ENCODE data around the gene RIBC2.
"Not testable (repeated sequence)": the region's sequence is repeated elsewhere in the genome, so short reads cannot be mapped to it uniquely, and the experiment has no call there.

Gene RIBC2, protein sequence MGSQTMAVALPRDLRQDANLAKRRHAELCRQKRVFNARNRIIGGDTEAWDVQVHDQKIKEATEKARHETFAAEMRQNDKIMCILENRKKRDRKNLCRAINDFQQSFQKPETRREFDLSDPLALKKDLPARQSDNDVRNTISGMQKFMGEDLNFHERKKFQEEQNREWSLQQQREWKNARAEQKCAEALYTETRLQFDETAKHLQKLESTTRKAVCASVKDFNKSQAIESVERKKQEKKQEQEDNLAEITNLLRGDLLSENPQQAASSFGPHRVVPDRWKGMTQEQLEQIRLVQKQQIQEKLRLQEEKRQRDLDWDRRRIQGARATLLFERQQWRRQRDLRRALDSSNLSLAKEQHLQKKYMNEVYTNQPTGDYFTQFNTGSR

GRCh38 chr22:45413368-45414211, at the start of gene RIBC2, which contains the start of gene SMC1B:
Gene RIBC2, plus strand, starts transcription at chr22:45413693. Its CDS starts 194 bp downstream, at chr22:45413887.
Gene SMC1B, minus strand, starts transcription at chr22:45413599. Its CDS starts 32 bp downstream, at chr22:45413567.
- DNase-seq: no peak

DNA sequence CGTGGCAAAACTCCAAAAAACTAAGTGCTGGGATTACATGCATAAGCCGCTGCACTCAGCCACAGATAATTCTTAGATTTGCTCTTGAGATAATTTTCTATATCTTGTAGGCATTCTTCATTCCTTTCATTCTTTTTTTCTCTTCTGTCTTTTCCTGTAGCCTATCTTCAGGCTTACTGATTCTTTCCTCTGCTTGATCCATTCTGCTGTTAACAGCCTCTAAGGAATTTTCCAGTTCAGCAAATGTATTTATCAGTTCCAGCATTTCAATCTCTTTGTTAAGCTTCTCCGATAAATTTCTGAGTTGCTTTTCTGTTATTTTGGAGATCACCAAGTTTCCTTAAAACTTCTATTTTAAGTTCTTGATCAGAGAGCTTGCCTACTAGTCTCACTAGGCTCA, 46.8 kb upstream of the RIBC2 start:
- DNase-seq: no peak

DNA sequence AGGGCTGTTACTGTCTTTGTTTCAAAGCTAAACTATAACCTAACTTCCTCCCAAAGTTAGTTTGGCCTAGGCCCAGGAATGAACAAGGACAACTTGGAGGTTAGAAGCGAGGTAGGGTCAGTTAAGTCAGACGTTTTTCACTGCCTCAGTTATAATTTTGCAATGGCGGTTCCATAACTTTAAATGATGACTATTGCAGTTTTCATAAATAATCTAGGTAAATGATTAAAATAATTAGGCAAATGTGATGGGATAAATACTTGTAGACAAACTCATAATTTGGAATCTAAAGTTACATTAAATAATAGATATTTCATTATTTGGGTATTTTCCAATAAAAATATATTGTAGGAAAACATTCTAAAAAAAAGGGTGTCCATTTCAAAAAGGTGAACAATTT, 39.9 kb upstream of the RIBC2 start:
- not testable (repeated sequence) for DNase-seq

DNA sequence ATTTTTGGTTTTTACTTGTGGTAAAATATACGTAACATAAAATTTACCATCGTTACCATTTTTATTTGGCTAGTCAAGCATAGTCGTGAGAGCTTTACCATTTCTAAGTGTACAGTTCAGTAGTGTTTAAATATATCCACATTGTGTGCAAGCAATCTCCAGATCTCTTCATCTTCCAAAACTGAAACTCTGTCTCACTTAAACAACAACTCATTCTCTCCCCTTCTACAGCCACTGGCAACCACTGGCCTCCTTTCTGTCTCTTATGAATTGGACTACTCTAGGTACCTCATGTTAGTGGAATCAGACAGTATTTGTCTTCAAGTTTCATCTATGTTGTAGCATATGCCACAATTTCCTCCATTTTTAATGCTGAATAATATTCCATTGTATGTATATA, 37.5 kb upstream of the RIBC2 start:
- DNase-seq: no peak

GRCh38 chr22:45376703-45377102, 36.8 kb upstream of the RIBC2 start:
- no peak for DNase-seq

- DNase-seq: no peak
Observed at GRCh38 chr22:45381348-45381747, 32.1 kb upstream of the RIBC2 start.

GRCh38 chr22:45389546-45389945, 23.9 kb upstream of the RIBC2 start:
- no peak for DNase-seq

DNA sequence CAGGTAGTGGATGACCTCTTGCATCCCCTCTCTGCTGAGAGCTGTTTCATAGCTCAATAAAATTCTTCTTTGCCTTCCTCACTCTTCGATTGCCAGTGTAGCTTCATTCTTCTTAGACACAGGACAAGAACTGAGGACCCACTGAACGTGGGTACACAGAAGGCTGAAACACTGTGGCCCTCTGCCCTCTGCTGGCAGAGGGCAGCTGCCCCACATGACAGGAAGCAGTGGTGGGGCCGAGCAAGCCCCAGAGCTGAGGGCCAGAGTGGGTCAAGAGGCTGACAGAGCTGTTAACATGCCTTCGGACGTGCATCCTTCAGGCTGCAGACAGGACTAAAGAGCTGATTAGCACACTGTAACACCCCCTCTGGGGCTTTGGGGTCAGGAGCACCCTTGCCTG, 15.7 kb upstream of the RIBC2 start:
- no peak for DNase-seq

- no peak for DNase-seq
Observed at GRCh38 chr22:45398214-45398613, 15.3 kb upstream of the RIBC2 start.

- DNase-seq: no peak
Observed at GRCh38 chr22:45399712-45400445, 13.6 kb upstream of the RIBC2 start.

DNA sequence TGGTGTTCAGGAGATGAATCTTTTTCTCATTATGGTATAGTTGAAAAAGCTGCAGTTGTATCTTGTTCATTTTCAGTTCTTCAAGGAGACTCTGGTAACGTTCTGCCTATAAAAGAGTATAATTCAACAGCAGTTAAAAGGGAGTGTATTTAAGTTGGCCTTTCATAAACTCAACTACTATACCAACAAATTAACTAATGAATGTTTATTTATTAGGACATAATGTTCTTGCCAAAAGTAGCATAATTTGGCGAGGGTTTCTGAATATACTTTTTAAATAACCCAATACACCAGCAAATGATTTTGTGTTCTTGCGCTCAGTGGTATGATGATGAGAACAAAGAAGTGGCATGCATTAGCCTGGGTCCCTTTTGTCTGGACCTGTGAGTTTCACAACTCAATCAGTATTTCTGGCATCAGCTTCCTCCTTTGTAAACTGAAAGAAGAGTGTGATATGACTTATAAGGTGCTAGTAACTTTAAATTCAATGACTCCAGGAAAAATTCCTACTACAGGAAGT, 11.0 kb upstream of the RIBC2 start:
- no peak for DNase-seq

DNA sequence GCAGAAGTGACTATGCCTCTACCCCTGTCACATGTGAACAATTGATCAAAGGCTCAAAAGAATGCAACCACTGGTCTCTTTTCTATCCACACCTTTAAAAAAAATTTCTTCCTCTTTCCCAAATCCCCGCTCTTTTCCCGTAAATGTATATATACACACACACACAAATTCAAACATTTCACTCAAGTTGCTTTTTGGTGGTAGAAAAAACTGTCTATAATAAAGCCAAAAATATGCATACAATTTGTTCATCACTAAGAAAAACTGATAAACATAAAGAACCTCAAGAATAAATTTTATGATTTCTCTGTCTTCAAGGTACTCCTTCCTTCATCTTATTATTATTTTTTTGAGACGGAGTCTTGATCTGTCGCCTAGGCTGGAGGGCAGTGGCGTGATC, 5.7 kb upstream of the RIBC2 start:
- no peak for DNase-seq

DNA sequence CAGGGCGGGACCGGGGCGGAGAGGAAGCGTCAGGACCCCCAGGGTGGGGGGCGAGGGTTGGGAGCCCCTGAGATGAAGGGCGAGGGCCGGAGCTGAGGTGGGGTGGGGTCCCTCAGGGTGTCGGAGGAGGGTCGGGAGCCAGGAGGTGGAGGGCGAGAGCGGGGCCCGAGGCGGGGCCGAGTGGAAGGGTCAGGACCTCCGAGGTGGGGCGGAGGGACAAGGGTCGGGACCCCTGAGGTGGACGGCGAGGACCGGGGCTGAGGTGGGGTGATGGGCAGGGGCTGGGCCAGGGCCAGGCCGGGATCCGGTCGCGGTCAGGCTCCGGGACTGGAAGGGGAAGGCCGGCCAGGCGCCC, 503 bp upstream of the RIBC2 start:
- DNase-seq: no peak

- DNase-seq: no peak
Observed at GRCh38 chr22:45418056-45418769, 4.7 kb downstream of the RIBC2 start.

DNA sequence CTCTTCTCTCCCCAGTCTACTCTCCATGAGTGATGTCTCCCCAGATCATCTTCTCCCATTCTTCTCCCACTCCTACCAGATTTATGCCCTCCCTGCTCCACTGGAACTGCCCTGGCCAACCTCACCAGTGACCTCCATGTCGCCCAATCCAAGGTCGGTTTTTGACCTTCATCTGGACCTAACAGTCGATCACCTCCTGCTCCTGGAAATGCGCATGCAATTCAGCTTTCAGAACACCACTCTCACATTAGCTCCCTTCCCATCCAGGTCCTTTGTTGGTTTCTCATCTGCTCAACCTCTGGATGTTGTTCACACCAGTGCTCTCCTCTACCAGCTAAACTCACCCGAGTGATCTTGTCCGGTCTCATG, 5.3 kb downstream of the RIBC2 start:
- DNase-seq: no peak

DNA sequence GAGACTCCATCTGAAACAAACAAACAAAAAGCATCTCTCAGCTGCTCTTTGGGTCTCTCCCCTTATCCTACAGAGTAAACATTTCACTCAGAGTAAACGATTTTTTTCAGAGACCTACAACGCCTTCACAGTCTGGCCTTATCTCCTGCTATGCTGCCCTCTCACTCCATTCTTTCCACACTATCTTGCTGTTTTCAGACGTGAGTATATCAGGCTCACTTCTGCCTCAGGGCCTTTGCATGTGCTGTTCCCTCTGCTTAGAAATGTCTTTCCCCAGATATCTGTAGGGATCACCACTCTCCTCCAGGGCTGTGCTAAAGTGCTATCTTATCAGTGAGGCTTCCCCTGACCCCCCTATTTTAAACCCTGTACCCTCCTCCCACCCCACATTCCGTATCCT, 6.5 kb downstream of the RIBC2 start:
- no peak for DNase-seq

DNA sequence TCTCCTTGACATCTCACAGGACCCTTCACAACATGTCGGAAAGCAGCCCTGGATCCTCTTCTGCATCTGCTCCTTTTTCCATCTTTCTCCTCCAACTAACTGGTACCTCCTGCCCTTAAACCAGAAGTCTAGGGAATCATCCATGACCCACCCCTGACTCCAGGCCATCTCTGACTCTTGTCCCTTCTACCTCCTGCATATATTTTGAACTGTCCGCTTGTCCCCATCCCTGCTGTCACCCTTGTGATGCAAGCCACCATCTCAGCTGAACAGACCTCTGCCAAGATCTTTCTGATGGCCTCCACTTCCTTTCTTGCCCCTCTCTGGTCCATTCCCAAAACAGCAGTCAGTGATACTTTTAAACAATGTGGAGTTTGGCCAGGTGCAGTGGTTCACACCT, 7.0 kb downstream of the RIBC2 start:
- DNase-seq: no peak

- DNase-seq: no peak
Observed at GRCh38 chr22:45421349-45422055, 8.0 kb downstream of the RIBC2 start.

- no peak for DNase-seq
Observed at GRCh38 chr22:45422237-45422983, 8.9 kb downstream of the RIBC2 start.

DNA sequence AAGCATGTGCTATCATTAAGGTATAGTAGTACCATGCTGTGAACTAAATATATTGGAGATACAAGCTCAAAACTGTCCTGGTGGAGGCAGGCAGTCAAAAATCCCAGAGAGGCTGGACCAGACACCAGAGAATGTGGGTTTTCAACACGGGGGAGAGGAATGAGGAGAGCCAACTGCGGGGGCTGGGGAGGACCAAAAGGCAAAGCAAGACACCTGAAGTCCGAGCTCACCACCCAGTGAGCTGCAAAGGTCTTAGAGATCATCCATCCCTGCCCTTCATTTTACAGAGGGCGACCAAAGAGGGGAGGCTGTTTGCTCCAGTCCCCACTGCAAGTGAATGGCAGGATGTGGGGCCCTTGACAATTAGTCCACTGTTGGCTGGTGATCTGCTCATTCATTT, 10.0 kb downstream of the RIBC2 start:
- DNase-seq: no peak

GRCh38 chr22:45424241-45424731, 10.8 kb downstream of the RIBC2 start:
- no peak for DNase-seq

Data from cortex of kidney (tissue), 1 donor.